HK-2 (cell line): ENCODE results near the gene SKIC8.

ENCODE experiments used
- DNase-seq: peaks from one replicate; pipeline ENCODE4 v3.0.0-alpha.2; 2018; ENCODE audit not compliant: unreplicated experiment

SKIC8 gene

GRCh38 chr15:78299101-78299930, at the start of gene SKIC8:
SKIC8 (minus strand) TSS chr15:78299609; CDS start chr15:78295686, 3,923 bp downstream.
- peak; percentile 83 for DNase-seq

GRCh38 chr15:78347586-78348543, 48.5 kb upstream of the SKIC8 start:
- DNase-seq = no peak

- no peak for DNase-seq
These were observed 46.2 kb upstream of the SKIC8 start for GRCh38 chr15:78345396-78346125.

GRCh38 chr15:78343276-78344060, 44.1 kb upstream of the SKIC8 start:
- DNase-seq = no peak

GRCh38 chr15:78342021-78342420, 42.6 kb upstream of the SKIC8 start:
- DNase-seq = no peak

GRCh38 chr15:78341057-78341987, 41.9 kb upstream of the SKIC8 start:
- no peak for DNase-seq

- DNase-seq = no peak
These were observed 41.0 kb upstream of the SKIC8 start, which contains the start of gene CRABP1 for GRCh38 chr15:78340231-78341056. CRABP1 (plus strand) TSS chr15:78340353; CDS start chr15:78340429, 76 bp downstream.

- no peak for DNase-seq
These were observed 40.1 kb upstream of the SKIC8 start for GRCh38 chr15:78339559-78339958.

- no peak for DNase-seq
These were observed 39.4 kb upstream of the SKIC8 start for GRCh38 chr15:78338781-78339180.

- DNase-seq = no peak
These were observed 36.6 kb upstream of the SKIC8 start for GRCh38 chr15:78335985-78336384.

GRCh38 chr15:78334845-78335244, 35.4 kb upstream of the SKIC8 start:
- no peak for DNase-seq

GRCh38 chr15:78329625-78330024, 30.2 kb upstream of the SKIC8 start:
- no peak for DNase-seq

GRCh38 chr15:78327466-78327865, 28.1 kb upstream of the SKIC8 start:
- DNase-seq = no peak

- DNase-seq = no peak
These were observed 25.9 kb upstream of the SKIC8 start for GRCh38 chr15:78325092-78325843.

GRCh38 chr15:78324144-78324543, 24.7 kb upstream of the SKIC8 start:
- no peak for DNase-seq

- DNase-seq = no peak
These were observed 24.3 kb upstream of the SKIC8 start for GRCh38 chr15:78323693-78324092.

GRCh38 chr15:78322724-78323521, 23.5 kb upstream of the SKIC8 start:
- DNase-seq = no peak
